HEK293T (cell line): ENCODE measurements around the gene CADM1.

Experiments
- ARNT ChIP-seq: fragments of 450-650 bp; IDR thresholded peaks from 2 replicates; pipeline ENCODE4 v1.6.1; 2017; ENCODE audit warnings: mild to moderate bottlenecking
- ELF4 ChIP-seq: fragments of 450-650 bp; IDR thresholded peaks from 2 replicates; pipeline ENCODE4 v1.6.1; 2017; ENCODE audit warnings: antibody characterized with exemption
- FOXM1 ChIP-seq: fragments of 450-650 bp; IDR thresholded peaks from 2 replicates; pipeline ENCODE4 v1.6.1; 2017; ENCODE audit warnings: mild to moderate bottlenecking, borderline replicate concordance
- NFRKB ChIP-seq: fragments of 450-650 bp; IDR thresholded peaks from 2 replicates; pipeline ENCODE4 v1.6.1; 2016; ENCODE audit warnings: mild to moderate bottlenecking, moderate library complexity
- SP1 ChIP-seq: fragments of 450-650 bp; IDR thresholded peaks from 2 replicates; pipeline ENCODE4 v1.6.1; 2017

GRCh38 chr11:115207916-115208315, 296.3 kb downstream of the CADM1 start:
- TF ChIP-seq SP1 = no peak
- TF ChIP-seq ARNT = no peak
- no peak for TF ChIP-seq ELF4
- TF ChIP-seq NFRKB = no peak
- no peak for TF ChIP-seq FOXM1
